H1 (cell line): ENCODE measurements around the gene FFAR2. TPM values are rescaled to one million over a fixed set of nuclear protein-coding genes. Genes with fewer than 3 reads are reported as not detected.

Experiments
- MAX ChIP-seq: IDR thresholded peaks from 2 replicates; pipeline ENCODE4 v1.6.1; 2012; ENCODE audit warnings: inconsistent platforms
- POU5F1 ChIP-seq: IDR thresholded peaks from 2 replicates; pipeline ENCODE4 v1.6.1; 2011; ENCODE audit warnings: low read depth, mild to moderate bottlenecking, low read length, moderate library complexity
- polyA plus RNA-seq, 7 experiments: library from polyadenylated mRNA; depleted of rRNA in 3 of 7; stranded (reverse) in 5 of 7; unstranded in 2 of 7; fragments of >200 nt in 5 of 7; fragments of 200-250 nt in 2 of 7; gene quantifications; 1 replicate in 5 of 7; 2 replicates in 1 of 7; 4 replicates in 1 of 7; pipeline versions ENCODE4 v1.2.1 to v1.2.3, GENCODE V29; 2011 to 2013; ENCODE audit warnings: missing spikeins in 2 of 7, mixed read lengths in 2 of 7
- total RNA-seq: library from RNA; stranded (reverse); fragmentation: NEBNext Ultra II Directional; extraction: Animal tissue kit (Norgen Biotek cat#: 25700); gene quantifications from 2 replicates; pipeline ENCODE4 v1.2.1, GENCODE V29; 2021

FFAR2 gene
- total and polyA plus RNA-seq, 2 of the 8 experiments (the other 6 are each of a cell fraction or from before 2014, with no cell fraction given): not detected

- no peak for TF ChIP-seq POU5F1
- no peak for TF ChIP-seq MAX
Observed at GRCh38 chr19:35447606-35448469, at the start of gene FFAR2 (continued).
